CD14-positive monocyte (primary cell): Measurements from ENCODE around the gene TTLL13. TPM values are rescaled to one million over a fixed set of nuclear protein-coding genes. Genes with fewer than 3 reads are reported as not detected.

Source experiments
- DNase-seq, 3 donors: peaks; one replicate each; pipeline ENCODE4 v3.0.0-alpha.2; 2011 to 2022
- H2AFZ ChIP-seq: 2 replicates; pipeline ENCODE4 v1.6.0; 2012; ENCODE audit warnings: mild to moderate bottlenecking, low read depth, low read length, inconsistent platforms; ENCODE audit not compliant: insufficient read depth, poor library complexity, severe bottlenecking
- H3K27ac ChIP-seq, 2 donors: 1 replicate in 1 of 2; 2 replicates in 1 of 2; pipeline ENCODE4 v1.5.1; 2012 to 2013; ENCODE audit warnings: low read length in 2 of 2, control low read depth in 1 of 2, inconsistent platforms in 1 of 2, low read depth in 1 of 2, mild to moderate bottlenecking in 1 of 2
- H3K27me3 ChIP-seq, 2 donors: one replicate each; pipeline versions ENCODE4 v1.6.0 to v1.6.1; 2011 to 2013; ENCODE audit warnings: low read length in 2 of 2; ENCODE audit not compliant: control insufficient read depth in 2 of 2, insufficient read depth in 2 of 2
- H3K36me3 ChIP-seq, 2 donors: replicated peaks in 1 of 2; 1 replicate in 1 of 2; 2 replicates in 1 of 2; pipeline versions ENCODE4 v1.5.1 to v1.6.1; 2012 to 2013; ENCODE audit warnings: low read length in 2 of 2, control low read depth in 1 of 2, inconsistent platforms in 1 of 2, mild to moderate bottlenecking in 1 of 2; ENCODE audit not compliant: insufficient read depth in 2 of 2, control insufficient read depth in 1 of 2
- H3K4me1 ChIP-seq, 2 donors: 1 replicate in 1 of 2; 2 replicates in 1 of 2; pipeline versions ENCODE4 v1.5.1 to v1.6.1; 2012 to 2013; ENCODE audit warnings: low read length in 2 of 2, control low read depth in 1 of 2, inconsistent platforms in 1 of 2, mild to moderate bottlenecking in 1 of 2, moderate library complexity in 1 of 2; ENCODE audit not compliant: insufficient read depth in 2 of 2, control insufficient read depth in 1 of 2
- H3K4me2 ChIP-seq: replicated peaks from 2 replicates; pipeline ENCODE3; 2012; ENCODE audit warnings: low read length, moderate library complexity, mild to moderate bottlenecking; ENCODE audit not compliant: poor library complexity, severe bottlenecking; ENCODE audit errors: extremely low read depth
- H3K4me3 ChIP-seq, 3 experiments: fragments of 200-600 bp in 1 of 3; sonication (generic) in 1 of 3; replicated peaks in 1 of 3; 1 replicate in 2 of 3; 2 replicates in 1 of 3; pipeline ENCODE4 v1.5.1; 2011 to 2013; ENCODE audit warnings: low read length in 3 of 3, mild to moderate bottlenecking in 3 of 3, control low read depth in 2 of 3, low read depth in 2 of 3, inconsistent platforms in 1 of 3, moderate library complexity in 1 of 3
- H3K79me2 ChIP-seq: 2 replicates; pipeline ENCODE4 v1.6.0; 2012; ENCODE audit warnings: mild to moderate bottlenecking, control low read depth, inconsistent platforms, low read length, moderate library complexity; ENCODE audit not compliant: insufficient read depth
- H3K9ac ChIP-seq: 2 replicates; pipeline ENCODE4 v1.6.0; 2017; ENCODE audit warnings: low read length, mild to moderate bottlenecking; ENCODE audit not compliant: insufficient read depth, poor library complexity, severe bottlenecking
- H3K9me3 ChIP-seq, 2 donors: replicated peaks in 1 of 2; 1 replicate in 1 of 2; 2 replicates in 1 of 2; pipeline versions ENCODE4 v1.5.1 to v1.6.1; 2012 to 2013; ENCODE audit warnings: low read length in 2 of 2, control low read depth in 1 of 2; ENCODE audit not compliant: control insufficient read depth in 1 of 2, insufficient read depth in 1 of 2
- H4K20me1 ChIP-seq: 2 replicates; pipeline ENCODE4 v1.6.0; 2012; ENCODE audit warnings: mild to moderate bottlenecking, low read length, control low read depth, moderate library complexity; ENCODE audit not compliant: insufficient read depth
- H3K27ac Mint-ChIP-seq, 7 donors: one replicate each; pipeline ENCODE4 v1.8.0; 2020; ENCODE audit warnings: mild to moderate bottlenecking in 7 of 7, mixed read lengths in 7 of 7, moderate library complexity in 6 of 7, inconsistent platforms in 2 of 7
- H3K27me3 Mint-ChIP-seq, 3 donors: one replicate each; pipeline ENCODE4 v1.8.0; 2021 to 2022; ENCODE audit warnings: low read depth in 3 of 3, mild to moderate bottlenecking in 3 of 3, mixed read lengths in 3 of 3, moderate library complexity in 3 of 3, inconsistent platforms in 1 of 3
- H3K36me3 Mint-ChIP-seq, 2 donors: one replicate each; pipeline ENCODE4 v1.8.0; 2020; ENCODE audit warnings: mixed read lengths in 2 of 2, inconsistent platforms in 1 of 2, mild to moderate bottlenecking in 1 of 2
- H3K4me1 Mint-ChIP-seq: one replicate; pipeline ENCODE4 v1.8.0; 2020; ENCODE audit warnings: mild to moderate bottlenecking, mixed read lengths
- H3K4me3 Mint-ChIP-seq, 2 donors: one replicate each; pipeline ENCODE4 v1.8.0; 2020; ENCODE audit warnings: mild to moderate bottlenecking in 2 of 2, mixed read lengths in 2 of 2, moderate library complexity in 1 of 2
- H3K9me3 Mint-ChIP-seq, 7 donors: one replicate each; pipeline ENCODE4 v1.8.0; 2020 to 2022; ENCODE audit warnings: mixed read lengths in 7 of 7, mild to moderate bottlenecking in 6 of 7, moderate library complexity in 6 of 7, inconsistent platforms in 2 of 7
- WGBS: methylation state at CpG from one replicate; pipeline ENCODE4 v1.1.5; 2013; ENCODE audit warnings: missing lambda C conversion rate; ENCODE audit not compliant: insufficient coverage; 5-methylcytosine and 5-hydroxymethylcytosine counted together
- intact Hi-C, 2 donors: fragments of 100-400 bp; cut with micrococcal nuclease; formaldehyde crosslinking; loops; one replicate each; pipeline versions ENCODE4 v1.15.0 to v1.15.1; 2023
- polyA plus RNA-seq, 3 donors: library from polyadenylated mRNA; depleted of rRNA in 1 of 3; unstranded in 2 of 3; stranded (reverse) in 1 of 3; fragments of 300-500 nt in 2 of 3; fragments of >200 nt in 1 of 3; fragmentation: Illumina TruSeq in 2 of 3; gene quantifications; 1 replicate in 2 of 3; 2 replicates in 1 of 3; pipeline ENCODE4 v1.2.3, GENCODE V29; 2012 to 2021
- TF ChIP-seq, protein P1 (sequence below): fragments of 200-600 bp; IDR thresholded peaks from one replicate; pipeline ENCODE4 v1.8.0; 2022; ENCODE audit warnings: antibody characterized with exemption, mild to moderate bottlenecking

Gene TTLL13
- polyA plus RNA-seq, 3 donors, result 0.08 to 0.13 TPM; not detected in 1

DNA sequence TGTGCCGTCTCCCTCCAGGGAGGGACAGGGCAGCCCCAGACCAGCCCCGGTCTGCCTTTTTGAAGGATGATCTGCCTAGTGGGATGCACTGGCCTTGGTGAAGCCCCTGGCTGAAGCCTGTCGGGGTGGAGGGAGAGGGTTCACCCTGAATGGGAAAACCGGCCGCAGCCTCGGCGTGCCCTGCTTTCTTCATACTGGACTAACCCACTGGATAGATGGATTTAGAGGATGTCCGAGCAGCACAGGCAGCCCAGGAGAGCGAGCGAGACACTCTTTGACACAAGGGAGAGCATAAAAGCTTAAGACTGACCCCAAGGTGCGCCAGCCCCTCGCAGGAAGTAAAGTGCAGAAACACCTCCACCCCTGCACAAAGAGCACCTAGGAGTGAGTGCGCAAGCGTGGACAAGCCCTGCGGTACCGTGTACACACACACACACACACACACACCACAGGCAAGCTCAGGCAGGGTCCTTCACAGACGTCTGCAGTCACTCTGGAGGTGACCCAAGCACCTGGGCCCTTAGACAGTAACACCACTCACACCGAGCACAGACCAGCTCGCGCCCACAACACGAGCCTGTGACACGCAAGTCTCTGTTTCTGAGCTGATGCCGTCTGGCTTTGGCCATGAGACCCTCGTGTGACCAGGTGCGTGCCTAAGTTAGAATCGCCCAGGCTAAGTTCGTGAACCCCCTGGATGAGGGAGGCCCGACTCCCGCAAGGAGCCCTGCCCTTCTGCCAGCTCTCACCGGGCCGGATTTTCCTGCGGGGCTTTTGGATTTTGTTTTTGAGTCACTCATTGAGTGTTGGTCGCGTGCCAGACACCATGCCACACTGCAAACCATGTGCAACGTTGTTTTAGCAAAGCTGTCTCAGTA is 36.9 kb upstream of the TTLL13 start:
- DNase-seq, result no peak
- WGBS, result 94% methylated on average over 26 of the region's 35 CpGs
- H3K27ac ChIP-seq, result no peak overlapping the region
- H3K4me1 ChIP-seq, result peaks cover 21 to 39% of the 10 kb centered on the region in 2 donors
- H3K9ac ChIP-seq, result no peak overlapping the region
- Mint-ChIP-seq H3K36me3 (peaks cover 44 to 80% of the 10 kb centered on the region in 2 donors), H3K27me3 (peaks cover 0 to 2% (median 0%) of the 10 kb centered on the region in 3 donors), H3K4me1 (peaks cover 50% of the 10 kb centered on the region), H3K9me3 (peaks cover 0 to 2% (median 0%) of the 10 kb centered on the region in 7 donors), H3K27ac (peak overlapping the region in 1 of 7 donors; percentile 15), H3K4me3 (no peak overlapping the region)
- H3K4me3 ChIP-seq, result no peak overlapping the region
- H3K4me2 ChIP-seq, result no peak overlapping the region
- intact Hi-C loops, result no loop called here
- H3K9me3 ChIP-seq, result no peaks in the 10 kb centered on the region
- peaks cover 96% of the 10 kb centered on the region for H4K20me1 ChIP-seq
- peaks cover 84% of the 10 kb centered on the region for H3K79me2 ChIP-seq
- H3K27me3 ChIP-seq, result no peaks in the 10 kb centered on the region
- H2AFZ ChIP-seq, result no peak overlapping the region
- H3K36me3 ChIP-seq, result peaks cover 33 to 80% of the 10 kb centered on the region in 2 donors
- TF ChIP-seq, protein P1, sequence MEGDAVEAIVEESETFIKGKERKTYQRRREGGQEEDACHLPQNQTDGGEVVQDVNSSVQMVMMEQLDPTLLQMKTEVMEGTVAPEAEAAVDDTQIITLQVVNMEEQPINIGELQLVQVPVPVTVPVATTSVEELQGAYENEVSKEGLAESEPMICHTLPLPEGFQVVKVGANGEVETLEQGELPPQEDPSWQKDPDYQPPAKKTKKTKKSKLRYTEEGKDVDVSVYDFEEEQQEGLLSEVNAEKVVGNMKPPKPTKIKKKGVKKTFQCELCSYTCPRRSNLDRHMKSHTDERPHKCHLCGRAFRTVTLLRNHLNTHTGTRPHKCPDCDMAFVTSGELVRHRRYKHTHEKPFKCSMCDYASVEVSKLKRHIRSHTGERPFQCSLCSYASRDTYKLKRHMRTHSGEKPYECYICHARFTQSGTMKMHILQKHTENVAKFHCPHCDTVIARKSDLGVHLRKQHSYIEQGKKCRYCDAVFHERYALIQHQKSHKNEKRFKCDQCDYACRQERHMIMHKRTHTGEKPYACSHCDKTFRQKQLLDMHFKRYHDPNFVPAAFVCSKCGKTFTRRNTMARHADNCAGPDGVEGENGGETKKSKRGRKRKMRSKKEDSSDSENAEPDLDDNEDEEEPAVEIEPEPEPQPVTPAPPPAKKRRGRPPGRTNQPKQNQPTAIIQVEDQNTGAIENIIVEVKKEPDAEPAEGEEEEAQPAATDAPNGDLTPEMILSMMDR, result no peak

DNA sequence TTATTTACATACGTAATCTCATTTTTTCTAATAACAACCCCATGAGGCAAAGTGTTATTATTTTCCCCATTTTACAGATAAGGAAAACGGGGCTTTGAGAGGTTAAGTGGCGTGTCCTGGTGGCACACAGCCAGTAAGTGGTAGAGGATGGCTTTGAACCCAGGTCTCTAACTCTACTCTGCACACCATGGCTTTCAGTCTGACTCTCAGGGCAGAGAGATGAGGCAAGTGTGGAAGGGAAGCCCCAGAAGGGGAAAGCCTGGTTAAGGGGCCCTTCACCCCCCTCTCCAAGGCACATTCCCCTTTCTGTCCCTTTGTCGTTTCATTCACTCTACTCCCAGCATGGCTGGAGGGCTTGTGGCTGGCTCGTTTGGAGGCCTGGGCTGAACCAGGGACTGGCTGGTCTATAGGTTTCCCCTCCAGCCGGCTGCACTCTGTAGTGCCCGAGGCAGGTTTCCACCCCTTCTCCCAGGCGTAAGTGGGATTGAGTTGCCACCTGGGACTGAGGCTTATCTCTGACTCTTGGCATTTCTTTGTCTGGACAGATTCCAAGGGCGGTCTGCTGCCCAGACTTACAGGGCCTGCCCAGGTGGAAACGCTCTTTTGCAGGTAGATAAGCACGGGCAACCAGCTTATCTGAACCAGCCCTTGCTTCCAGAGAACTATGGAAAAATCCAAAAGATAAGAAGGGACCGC is 36.1 kb upstream of the TTLL13 start:
- no peak overlapping the region for H3K9ac ChIP-seq
- H3K36me3 ChIP-seq, result peaks cover 38 to 80% of the 10 kb centered on the region in 2 donors
- peaks cover 21 to 39% of the 10 kb centered on the region in 2 donors for H3K4me1 ChIP-seq
- no peaks in the 10 kb centered on the region for H3K9me3 ChIP-seq
- no peak overlapping the region for H2AFZ ChIP-seq
- H3K36me3 Mint-ChIP-seq, result peaks cover 48 to 80% of the 10 kb centered on the region in 2 donors
- H3K27me3 Mint-ChIP-seq, result peaks cover 0 to 2% (median 0%) of the 10 kb centered on the region in 3 donors
- no peak overlapping the region for H3K4me2 ChIP-seq
- no peak overlapping the region for H3K4me3 Mint-ChIP-seq
- peaks cover 96% of the 10 kb centered on the region for H4K20me1 ChIP-seq
- 77% methylated on average over 9 of the region's 12 CpGs for WGBS
- DNase-seq, result no peak
- no peak overlapping the region for H3K27ac ChIP-seq
- intact Hi-C loops, result no loop called here
- peaks cover 84% of the 10 kb centered on the region for H3K79me2 ChIP-seq
- H3K27ac Mint-ChIP-seq, result peak overlapping the region in 3 of 7 donors; percentile 50 to 80 (median 73)
- TF ChIP-seq, protein P1, result no peak
- peaks cover 50% of the 10 kb centered on the region for H3K4me1 Mint-ChIP-seq
- H3K9me3 Mint-ChIP-seq, result peaks cover 0 to 2% (median 0%) of the 10 kb centered on the region in 7 donors
- no peaks in the 10 kb centered on the region for H3K27me3 ChIP-seq
- no peak overlapping the region for H3K4me3 ChIP-seq
